AG09319 (cell line): Measurements from ENCODE around the gene CLASP1.

Experiments used
- DNase-seq: peaks from one replicate; pipeline ENCODE4 v3.0.0-alpha.2; 2010; ENCODE audit warnings: low read depth; ENCODE audit errors: extremely low read depth
- TF ChIP-seq, protein P1 (sequence below): IDR thresholded peaks from 2 replicates; pipeline ENCODE4 v1.5.1; 2011; ENCODE audit warnings: low read depth, mild to moderate bottlenecking, inconsistent platforms, low read length, moderate library complexity

Gene CLASP1

GRCh38 chr2:121471532-121472469 is 177.5 kb downstream of the CLASP1 start:
- TF ChIP-seq, protein P1, sequence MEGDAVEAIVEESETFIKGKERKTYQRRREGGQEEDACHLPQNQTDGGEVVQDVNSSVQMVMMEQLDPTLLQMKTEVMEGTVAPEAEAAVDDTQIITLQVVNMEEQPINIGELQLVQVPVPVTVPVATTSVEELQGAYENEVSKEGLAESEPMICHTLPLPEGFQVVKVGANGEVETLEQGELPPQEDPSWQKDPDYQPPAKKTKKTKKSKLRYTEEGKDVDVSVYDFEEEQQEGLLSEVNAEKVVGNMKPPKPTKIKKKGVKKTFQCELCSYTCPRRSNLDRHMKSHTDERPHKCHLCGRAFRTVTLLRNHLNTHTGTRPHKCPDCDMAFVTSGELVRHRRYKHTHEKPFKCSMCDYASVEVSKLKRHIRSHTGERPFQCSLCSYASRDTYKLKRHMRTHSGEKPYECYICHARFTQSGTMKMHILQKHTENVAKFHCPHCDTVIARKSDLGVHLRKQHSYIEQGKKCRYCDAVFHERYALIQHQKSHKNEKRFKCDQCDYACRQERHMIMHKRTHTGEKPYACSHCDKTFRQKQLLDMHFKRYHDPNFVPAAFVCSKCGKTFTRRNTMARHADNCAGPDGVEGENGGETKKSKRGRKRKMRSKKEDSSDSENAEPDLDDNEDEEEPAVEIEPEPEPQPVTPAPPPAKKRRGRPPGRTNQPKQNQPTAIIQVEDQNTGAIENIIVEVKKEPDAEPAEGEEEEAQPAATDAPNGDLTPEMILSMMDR, result no peak
- no peak for DNase-seq

DNA sequence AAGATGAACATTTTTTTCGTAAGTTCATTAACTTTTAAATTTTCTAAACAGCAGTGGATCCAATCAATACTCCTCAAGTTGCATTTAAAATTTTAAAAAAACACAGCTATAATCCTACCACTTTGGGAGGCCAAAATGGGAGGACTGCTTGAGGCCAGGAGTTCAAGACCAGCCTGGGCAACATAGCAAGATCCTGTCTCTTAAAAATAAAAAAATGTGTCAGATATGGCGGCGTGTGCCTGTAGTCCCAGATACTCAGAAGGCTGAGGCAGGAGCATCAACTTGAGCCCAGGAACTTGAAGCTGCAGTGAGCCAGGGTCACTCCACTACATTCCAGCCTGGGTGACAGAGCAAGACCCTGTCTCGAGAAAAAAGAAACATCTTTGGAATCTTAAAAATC is 178.3 kb downstream of the CLASP1 start:
- TF ChIP-seq, protein P1, result no peak
- DNase-seq, result no peak

DNA sequence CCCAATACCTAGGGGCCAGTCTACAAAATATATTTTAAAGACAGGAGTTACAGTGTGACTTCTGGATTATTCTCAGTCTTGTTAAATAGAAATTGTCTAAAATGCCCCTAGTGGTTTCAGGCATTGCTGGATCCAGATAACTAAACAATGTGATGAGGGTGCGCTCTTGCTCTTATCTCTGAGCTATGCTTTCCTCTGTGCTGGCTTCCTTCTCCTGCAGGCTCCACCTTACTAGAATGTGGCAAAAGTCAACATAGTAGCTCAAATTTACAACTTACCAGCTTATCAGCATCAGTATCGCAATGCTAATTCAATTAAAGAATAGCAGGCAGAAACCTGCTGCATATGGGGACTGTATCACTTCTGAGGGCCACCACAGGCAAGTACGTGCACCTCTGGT is 179.9 kb downstream of the CLASP1 start:
- TF ChIP-seq, protein P1, result no peak

GRCh38 chr2:121468936-121469335 is 180.3 kb downstream of the CLASP1 start:
- DNase-seq, result no peak
- TF ChIP-seq, protein P1, result no peak

More for the DNA sequence above, 179.9 kb downstream of the CLASP1 start:
- no peak for DNase-seq

GRCh38 chr2:121459291-121459690 is 190.0 kb downstream of the CLASP1 start:
- no peak for DNase-seq
- TF ChIP-seq, protein P1, result no peak

DNA sequence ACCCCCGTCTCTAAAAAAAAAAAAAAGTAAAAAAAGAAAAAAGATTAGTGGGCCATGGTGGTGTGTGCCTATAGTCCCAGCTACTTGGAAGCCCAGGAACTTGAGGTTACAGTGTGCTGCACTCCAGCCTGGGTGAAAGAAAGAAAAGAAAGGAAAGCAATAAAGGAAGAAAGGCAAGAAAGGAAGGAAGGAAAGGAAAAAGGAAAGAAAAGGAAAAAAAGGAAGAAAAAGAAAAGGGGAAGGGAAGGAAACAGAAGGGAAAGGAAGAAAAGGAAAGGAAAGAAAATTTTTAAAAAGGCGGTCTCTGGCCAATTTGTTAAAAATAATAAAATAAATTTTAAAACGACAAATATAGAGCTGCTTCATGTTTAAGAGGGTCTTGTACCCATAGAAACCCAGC is 192.9 kb downstream of the CLASP1 start:
- no peak for DNase-seq
- TF ChIP-seq, protein P1, result no peak

DNA sequence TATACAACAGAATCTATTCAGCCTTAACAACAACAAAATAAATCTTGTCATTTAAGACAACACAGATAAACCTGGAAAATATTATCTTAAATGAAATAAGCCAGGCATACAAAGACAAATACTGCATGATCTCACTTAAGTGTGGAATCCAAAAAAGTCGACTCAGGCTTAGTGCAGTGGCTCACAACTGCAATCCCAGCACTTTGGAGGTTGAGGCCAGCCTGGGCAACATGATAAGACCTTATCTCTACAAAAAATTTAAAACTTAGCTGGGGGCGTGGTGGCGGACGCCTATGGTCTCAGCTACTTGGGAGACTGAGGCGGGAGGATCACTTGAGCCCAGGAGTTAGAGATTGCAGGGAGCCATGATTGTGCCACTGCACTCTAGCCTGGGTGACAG is 193.8 kb downstream of the CLASP1 start:
- TF ChIP-seq, protein P1, result no peak
- no peak for DNase-seq
